H1 (cell line): ENCODE data around the gene CADM1. TPM values are rescaled to one million over a fixed set of nuclear protein-coding genes. Genes with fewer than 3 reads are reported as not detected.

ENCODE experiments used
- CTCF ChIA-PET: fragments of 300-600 bp; sonication (Branson Sonifier 250); formaldehyde crosslinking; loops from one replicate; lab custom pipeline; 2021; ENCODE audit not compliant: partially characterized antibody; lab: Charles Lee
- POLR2A ChIA-PET: fragments of 300-600 bp; sonication (Branson Sonifier 250); formaldehyde crosslinking; loops from one replicate; lab custom pipeline; 2021; ENCODE audit warnings: inconsistent platforms; ENCODE audit not compliant: partially characterized antibody; lab: Charles Lee
- DNase-seq, 2 experiments: peaks; one replicate each; pipeline versions ENCODE4 v3.0.0 to v3.0.0-alpha.2; 2010 to 2022; ENCODE audit warnings: low spot score in 2 of 2, low read depth in 1 of 2, mixed read lengths in 1 of 2
- FAIRE-seq: peaks from 2 replicates; lab custom pipeline; 2011; peaks lifted over from hg19 to GRCh38; lab: Jason Lieb, UNC
- H2AFZ ChIP-seq: 2 replicates; pipeline ENCODE4 v1.8.1; 2012; ENCODE audit warnings: low read length, inconsistent platforms
- H2AK5ac ChIP-seq: 2 replicates; pipeline ENCODE4 v1.6.1; 2013; ENCODE audit warnings: low read depth, low read length
- H2BK120ac ChIP-seq: replicated peaks from 2 replicates; pipeline ENCODE3; 2013; ENCODE audit warnings: low read depth, low read length, inconsistent platforms
- H2BK12ac ChIP-seq: 2 replicates; pipeline ENCODE4 v1.6.1; 2013; ENCODE audit warnings: low read depth, low read length
- H2BK15ac ChIP-seq: 2 replicates; pipeline ENCODE4 v1.6.1; 2013; ENCODE audit warnings: low read length
- H2BK20ac ChIP-seq: 2 replicates; pipeline ENCODE4 v1.6.1; 2013; ENCODE audit warnings: low read length
- H2BK5ac ChIP-seq: 2 replicates; pipeline ENCODE4 v1.6.1; 2013; ENCODE audit warnings: low read depth, low read length
- H3K14ac ChIP-seq: 2 replicates; pipeline ENCODE4 v1.6.1; 2013; ENCODE audit warnings: inconsistent platforms; ENCODE audit not compliant: insufficient read length
- H3K18ac ChIP-seq: 2 replicates; pipeline ENCODE4 v1.6.1; 2013; ENCODE audit warnings: low read length; ENCODE audit errors: extremely low read depth
- H3K23ac ChIP-seq: 2 replicates; pipeline ENCODE4 v1.6.1; 2013; ENCODE audit warnings: inconsistent platforms; ENCODE audit not compliant: insufficient read length
- H3K23me2 ChIP-seq: 2 replicates; pipeline ENCODE4 v1.6.1; 2013; ENCODE audit warnings: low read depth, low read length
- H3K27ac ChIP-seq: 2 replicates; pipeline ENCODE4 v1.6.1; 2011; ENCODE audit warnings: low read depth, low read length, inconsistent platforms
- H3K27me3 ChIP-seq, 4 experiments: replicated peaks in 1 of 4; 1 replicate in 1 of 4; 2 replicates in 3 of 4; pipeline versions ENCODE4 v1.6.1 to v1.8.1; 2011 to 2013; ENCODE audit warnings: low read length in 3 of 4, mild to moderate bottlenecking in 3 of 4, inconsistent platforms in 2 of 4, mixed read lengths in 2 of 4, moderate library complexity in 1 of 4; ENCODE audit not compliant: control insufficient read depth in 3 of 4, insufficient read depth in 3 of 4; ENCODE audit errors: extremely low read depth in 1 of 4
- H3K36me3 ChIP-seq, 4 experiments: 2 replicates each; pipeline versions ENCODE4 v1.6.1 to v1.8.1; 2011 to 2013; ENCODE audit warnings: mild to moderate bottlenecking in 4 of 4, low read length in 3 of 4, moderate library complexity in 2 of 4, control low read depth in 1 of 4, inconsistent platforms in 1 of 4; ENCODE audit not compliant: insufficient read depth in 4 of 4, control insufficient read depth in 2 of 4
- H3K4ac ChIP-seq: replicated peaks from 2 replicates; pipeline ENCODE3; 2013; ENCODE audit warnings: low read length, low read depth, mixed read lengths, inconsistent platforms; ENCODE audit not compliant: insufficient read length
- H3K4me1 ChIP-seq, 4 experiments: replicated peaks in 1 of 4; 1 replicate in 1 of 4; 2 replicates in 3 of 4; pipeline versions ENCODE4 v1.6.1 to v1.8.1; 2011 to 2013; ENCODE audit warnings: low read length in 3 of 4, inconsistent platforms in 2 of 4, mixed read lengths in 1 of 4; ENCODE audit not compliant: insufficient read depth in 4 of 4, control insufficient read depth in 3 of 4
- H3K4me2 ChIP-seq, 2 experiments: 2 replicates each; pipeline versions ENCODE4 v1.6.1 to v1.8.1; 2011 to 2013; ENCODE audit warnings: low read depth in 2 of 2, low read length in 2 of 2, control low read depth in 1 of 2, inconsistent platforms in 1 of 2, mild to moderate bottlenecking in 1 of 2; ENCODE audit not compliant: insufficient read depth in 1 of 2
- H3K4me3 ChIP-seq, 4 experiments: fragments of 200-600, 300-600 bp in 1 of 4; sonication (generic), shearing (Covaris generic), sonication (Bioruptor Twin) in 1 of 4; 2 replicates each; pipeline versions ENCODE4 v1.5.1 to v1.8.1; 2011 to 2016; ENCODE audit warnings: low read length in 4 of 4, low read depth in 3 of 4, control low read depth in 2 of 4, inconsistent platforms in 2 of 4, mild to moderate bottlenecking in 2 of 4, mixed read lengths in 1 of 4, moderate library complexity in 1 of 4; ENCODE audit not compliant: insufficient read depth in 2 of 4; ENCODE audit errors: extremely low read depth in 1 of 4
- H3K56ac ChIP-seq: replicated peaks from 2 replicates; pipeline ENCODE3; 2013; ENCODE audit warnings: low read depth, mild to moderate bottlenecking, mixed read lengths, low read length, inconsistent platforms; ENCODE audit not compliant: insufficient read length
- H3K79me1 ChIP-seq: 2 replicates; pipeline ENCODE4 v1.6.1; 2013; ENCODE audit warnings: low read depth, low read length, control low read depth
- H3K79me2 ChIP-seq, 2 experiments: 2 replicates each; pipeline versions ENCODE4 v1.6.1 to v1.8.1; 2012 to 2013; ENCODE audit warnings: low read length in 2 of 2, mild to moderate bottlenecking in 2 of 2, inconsistent platforms in 1 of 2; ENCODE audit not compliant: insufficient read depth in 2 of 2, control insufficient read depth in 1 of 2
- H3K9ac ChIP-seq, 4 experiments: replicated peaks in 1 of 4; 1 replicate in 1 of 4; 2 replicates in 3 of 4; pipeline versions ENCODE4 v1.6.1 to v1.8.1; 2011 to 2013; ENCODE audit warnings: low read depth in 3 of 4, low read length in 3 of 4, control low read depth in 2 of 4, mild to moderate bottlenecking in 2 of 4, moderate library complexity in 2 of 4, inconsistent platforms in 1 of 4; ENCODE audit errors: extremely low read depth in 1 of 4
- H3K9me3 ChIP-seq, 2 experiments: 2 replicates each; pipeline versions ENCODE4 v1.6.1 to v1.8.1; 2012 to 2013; ENCODE audit warnings: mild to moderate bottlenecking in 2 of 2, moderate library complexity in 2 of 2, control low read depth in 1 of 2, inconsistent platforms in 1 of 2, low read depth in 1 of 2, low read length in 1 of 2, mixed read lengths in 1 of 2; ENCODE audit not compliant: insufficient read depth in 2 of 2
- H4K20me1 ChIP-seq, 2 experiments: replicated peaks in 1 of 2; 2 replicates each; pipeline versions ENCODE3 to v1.8.1; 2011 to 2013; ENCODE audit warnings: inconsistent platforms in 2 of 2, low read length in 2 of 2, mild to moderate bottlenecking in 1 of 2; ENCODE audit not compliant: insufficient read depth in 2 of 2, control insufficient read depth in 1 of 2
- H4K5ac ChIP-seq: 2 replicates; pipeline ENCODE4 v1.6.1; 2013; ENCODE audit warnings: low read length, low read depth, mixed read lengths, inconsistent platforms; ENCODE audit not compliant: insufficient read length
- H4K8ac ChIP-seq: 2 replicates; pipeline ENCODE4 v1.8.0; 2013; ENCODE audit warnings: mild to moderate bottlenecking, moderate library complexity, low read length, inconsistent platforms; ENCODE audit not compliant: insufficient read depth; ENCODE audit errors: extremely low read depth
- H4K91ac ChIP-seq: replicated peaks from 2 replicates; pipeline ENCODE3; 2013; ENCODE audit warnings: low read length, mixed read lengths, inconsistent platforms; ENCODE audit not compliant: insufficient read length
- EGR1 ChIP-seq: IDR thresholded peaks from 2 replicates; pipeline ENCODE4 v1.6.1; 2011; ENCODE audit warnings: low read depth, low read length, borderline replicate concordance
- EP300 ChIP-seq, 2 experiments: IDR thresholded peaks; 1 replicate in 1 of 2; 2 replicates in 1 of 2; pipeline ENCODE4 v1.6.1; 2011 to 2012; ENCODE audit warnings: low read depth in 2 of 2, low read length in 2 of 2, mild to moderate bottlenecking in 2 of 2, borderline replicate concordance in 1 of 2, inconsistent platforms in 1 of 2, moderate library complexity in 1 of 2
- GABPA ChIP-seq: IDR thresholded peaks from 2 replicates; pipeline ENCODE4 v1.6.1; 2011; ENCODE audit warnings: mild to moderate bottlenecking, low read length, moderate library complexity, borderline replicate concordance; ENCODE audit not compliant: insufficient read depth
- KDM4A ChIP-seq: IDR thresholded peaks from one replicate; pipeline ENCODE4 v1.7.1; 2012; ENCODE audit warnings: low read depth, mild to moderate bottlenecking, moderate library complexity, low read length, inconsistent platforms; ENCODE audit not compliant: severe bottlenecking
- PHF8 ChIP-seq: fragments of 200-600 bp; sonication (generic); conservative IDR thresholded peaks from 2 replicates; pipeline ENCODE4 v1.7.1; 2012; ENCODE audit warnings: low read depth, mild to moderate bottlenecking, inconsistent platforms, low read length, moderate library complexity
- RBBP5 ChIP-seq: IDR thresholded peaks from 2 replicates; pipeline ENCODE4 v1.7.1; 2012; ENCODE audit warnings: low read depth, mild to moderate bottlenecking, inconsistent platforms, low read length, moderate library complexity, borderline replicate concordance
- SP1 ChIP-seq: IDR thresholded peaks from 2 replicates; pipeline ENCODE4 v1.6.1; 2011; ENCODE audit warnings: low read depth, low read length
- TAF7 ChIP-seq: optimal IDR thresholded peaks from 2 replicates; pipeline ENCODE3; 2011; ENCODE audit warnings: low read depth, mild to moderate bottlenecking, inconsistent platforms, low read length, moderate library complexity, borderline replicate concordance
- WGBS, 2 experiments: shearing (Covaris generic) in 1 of 2; methylation state at CpG; one replicate each; pipeline versions ENCODE4 v1.1.6 to v1.1.7; 2013 to 2015; ENCODE audit warnings: low lambda C conversion rate in 2 of 2, mixed read lengths in 2 of 2, inconsistent platforms in 1 of 2, low coverage in 1 of 2, missing lambda C conversion rate in 1 of 2; ENCODE audit not compliant: insufficient replicate concordance in 2 of 2, insufficient coverage in 1 of 2, insufficient read length in 1 of 2; ENCODE audit errors: extremely low coverage in 1 of 2, missing lambda C conversion rate in 1 of 2; 5-methylcytosine and 5-hydroxymethylcytosine counted together
- polyA plus RNA-seq, 7 experiments: library from polyadenylated mRNA; depleted of rRNA in 3 of 7; stranded (reverse) in 5 of 7; unstranded in 2 of 7; fragments of >200 nt in 5 of 7; fragments of 200-250 nt in 2 of 7; gene quantifications; 1 replicate in 5 of 7; 2 replicates in 1 of 7; 4 replicates in 1 of 7; pipeline versions ENCODE4 v1.2.1 to v1.2.3, GENCODE V29; 2011 to 2013; ENCODE audit warnings: missing spikeins in 2 of 7, mixed read lengths in 2 of 7
- total RNA-seq: library from RNA; stranded (reverse); fragmentation: NEBNext Ultra II Directional; extraction: Animal tissue kit (Norgen Biotek cat#: 25700); gene quantifications from 2 replicates; pipeline ENCODE4 v1.2.1, GENCODE V29; 2021

CADM1 gene
- total and polyA plus RNA-seq, 2 of the 8 experiments (the other 6 are each of a cell fraction or from before 2014, with no cell fraction given), result 8.3 to 25.3 TPM

DNA sequence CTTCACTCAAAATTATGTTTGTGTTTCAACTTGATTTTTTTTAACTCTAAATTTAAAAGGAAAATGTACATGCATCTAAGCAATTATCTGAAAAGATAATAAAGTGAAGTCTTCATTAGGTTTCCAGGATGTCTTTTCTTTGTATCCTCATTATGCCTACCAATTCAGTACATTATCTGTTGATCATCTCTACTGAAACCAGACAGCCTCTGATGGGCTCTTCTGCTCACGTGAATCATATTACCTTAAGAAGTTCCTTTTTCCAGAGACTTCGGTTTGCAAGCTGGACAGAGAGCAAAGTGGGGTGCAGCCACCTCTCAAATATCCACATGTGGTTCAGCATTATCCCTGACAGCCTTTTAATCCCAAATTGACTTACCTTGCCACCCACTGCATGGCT lies 158.4 kb downstream of the CADM1 start:
- Histone ChIP-seq H3K4me3 (no peak overlapping the region), H2BK15ac (no peak overlapping the region), H2BK120ac (no peak overlapping the region), H3K4me2 (no peak overlapping the region), H4K5ac (no peak overlapping the region), H3K27me3 (no peaks in the 10 kb centered on the region), H3K79me2 (no peaks in the 10 kb centered on the region), H3K79me1 (no peaks in the 10 kb centered on the region), H3K23ac (no peak overlapping the region), H2BK20ac (no peak overlapping the region), H3K18ac (no peak overlapping the region), H3K9ac (no peak overlapping the region), H2BK5ac (no peak overlapping the region), H3K4ac (no peak overlapping the region), H3K23me2 (no peaks in the 10 kb centered on the region), H4K8ac (no peak overlapping the region), H4K20me1 (no peaks in the 10 kb centered on the region), H2BK12ac (no peak overlapping the region), H2AK5ac (no peak overlapping the region), H2AFZ (no peak overlapping the region), H4K91ac (no peak overlapping the region), H3K36me3 (no peaks in the 10 kb centered on the region), H3K14ac (no peak overlapping the region), H3K27ac (no peak overlapping the region), H3K9me3 (no peaks in the 10 kb centered on the region), H3K4me1 (no peaks in the 10 kb centered on the region), H3K56ac (no peak overlapping the region)
- ChIA-PET POLR2A (no interaction called here), CTCF (interaction anchor here (1.0 kb wide), 1 partner anchor 12 kb away, joined by 3 read pairs; no protein-coding TSS in a partner anchor)
- WGBS, 2 experiments, result 91% methylated on average over 2 of the region's 2 CpGs; no CpG with 5 or more reads in 1 of the 2 experiments
- TF ChIP-seq SP1, result no peak
- TF ChIP-seq EP300 (IDR thresholded peaks at IDR 0.05; ENCODE audit: borderline replicate concordance in 1 of 2, low read depth in 2 of 2, low read length in 2 of 2), result no peak
- TF ChIP-seq RBBP5, result no peak
- no peak for TF ChIP-seq EGR1
- no peak for TF ChIP-seq KDM4A
- no peak for TF ChIP-seq GABPA
- no peak for TF ChIP-seq PHF8
- TF ChIP-seq TAF7, result no peak
- DNase-seq, result no peak
- FAIRE-seq, result no peak
